PC-9 (cell line): ENCODE results near the gene RASAL2. TPM values are rescaled to one million over a fixed set of nuclear protein-coding genes. Genes with fewer than 3 reads are reported as not detected.

ENCODE experiments used
- BruUV-seq: library from RNA; stranded (reverse); fragments of 400-500 nt; replicated peaks from 2 replicates; lab custom pipeline; 2021; lab: Mats Ljungman, UMichigan
- CTCF ChIA-PET: fragments of 300-600 bp; sonication (Branson Sonifier 250); formaldehyde crosslinking; loops from one replicate; lab custom pipeline; 2022; ENCODE audit warnings: antibody characterized with exemption; lab: Charles Lee
- POLR2A ChIA-PET: fragments of 300-600 bp; sonication (Branson Sonifier 250); formaldehyde crosslinking; loops from one replicate; lab custom pipeline; 2022; ENCODE audit warnings: antibody characterized with exemption; ENCODE audit not compliant: unreplicated experiment; lab: Charles Lee
- DNase-seq, 2 experiments: peaks; one replicate each; pipeline versions ENCODE4 v3.0.0 to v3.0.0-alpha.2; 2015 to 2022; ENCODE audit warnings: mixed read lengths in 1 of 2
- H2AFZ ChIP-seq: fragments of 200-600 bp; sonication (generic); 2 replicates; pipeline ENCODE4 v1.8.1; 2017; ENCODE audit warnings: antibody characterized with exemption
- H3F3A ChIP-seq: fragments of 200-600 bp; sonication (generic); 2 replicates; pipeline ENCODE4 v1.8.1; 2017; ENCODE audit warnings: antibody characterized with exemption, mild to moderate bottlenecking, low read depth; ENCODE audit not compliant: insufficient read depth
- H3K27ac ChIP-seq: fragments of 200-600 bp; sonication (generic); 2 replicates; pipeline ENCODE4 v1.6.1; 2016; ENCODE audit warnings: mixed run types
- H3K27me3 ChIP-seq: fragments of 200-600 bp; sonication (generic); 2 replicates; pipeline ENCODE4 v1.6.1; 2016; ENCODE audit warnings: low read depth, mixed run types; ENCODE audit not compliant: insufficient read depth
- H3K36me3 ChIP-seq: fragments of 200-600 bp; sonication (generic); 2 replicates; pipeline ENCODE4 v1.6.1; 2016; ENCODE audit warnings: low read depth, mixed run types
- H3K4me1 ChIP-seq: fragments of 200-600 bp; sonication (generic); replicated peaks from 2 replicates; pipeline ENCODE4 v1.6.1; 2016; ENCODE audit warnings: mixed run types; ENCODE audit not compliant: insufficient read depth
- H3K4me2 ChIP-seq: fragments of 200-600 bp; sonication (generic); 2 replicates; pipeline ENCODE4 v1.6.1; 2017; ENCODE audit warnings: mixed run types
- H3K4me3 ChIP-seq: fragments of 200-600 bp; sonication (generic); 2 replicates; pipeline ENCODE4 v1.6.1; 2016; ENCODE audit warnings: mixed run types
- H3K79me2 ChIP-seq: fragments of 200-600 bp; sonication (generic); 2 replicates; pipeline ENCODE4 v1.6.1; 2017; ENCODE audit warnings: low read depth, mixed run types
- H3K9me2 ChIP-seq: fragments of 200-600 bp; sonication (generic); 2 replicates; pipeline ENCODE4 v1.8.1; 2017; ENCODE audit warnings: mild to moderate bottlenecking; ENCODE audit not compliant: insufficient read depth
- H3K9me3 ChIP-seq: fragments of 200-600 bp; sonication (generic); 2 replicates; pipeline ENCODE4 v1.8.1; 2016; ENCODE audit warnings: low read depth; ENCODE audit not compliant: insufficient read depth
- H4K20me1 ChIP-seq: fragments of 200-600 bp; sonication (generic); 2 replicates; pipeline ENCODE4 v1.8.1; 2017; ENCODE audit not compliant: insufficient read depth
- CTCF ChIP-seq: fragments of 200-600 bp; sonication (generic); conservative IDR thresholded peaks from 2 replicates; pipeline ENCODE4 v1.6.1; 2017; ENCODE audit warnings: mixed run types, antibody characterized with exemption, mild to moderate bottlenecking, moderate library complexity
- EZH2 ChIP-seq: fragments of 200-600 bp; sonication (generic); IDR thresholded peaks from 2 replicates; pipeline ENCODE4 v1.8.0; 2017; ENCODE audit warnings: antibody characterized with exemption, low read depth
- intact Hi-C: fragments of 100-400 bp; cut with micrococcal nuclease; formaldehyde crosslinking; loops from one replicate; pipeline ENCODE4 v1.10.0; 2022; ENCODE audit not compliant: unreplicated experiment
- total RNA-seq: library from RNA; stranded (reverse); gene quantifications from 2 replicates; pipeline ENCODE4 v1.2.3, GENCODE V29; 2021

The RASAL2 gene
- total RNA-seq, 1 experiment from 2014 or later, result 54.1 TPM

GRCh38 chr1:178464141-178464540 lies 370.2 kb downstream of the RASAL2 start:
- POLR2A ChIA-PET, result interaction anchor here (0.7 kb wide), 1 partner anchor 134 kb away, joined by 42 read pairs; no protein-coding TSS in a partner anchor

GRCh38 chr1:178464566-178464965 lies 370.7 kb downstream of the RASAL2 start:
- no peak overlapping the region for H3K4me2 ChIP-seq
- no peak overlapping the region for H2AFZ ChIP-seq
- CTCF ChIA-PET, result interaction anchor here (0.6 kb wide), 1 partner anchor 85 kb away, joined by 5 read pairs; no protein-coding TSS in a partner anchor
- no peak overlapping the region for H3K4me3 ChIP-seq
- peaks cover 20% of the 10 kb centered on the region; the same call in 1 of the 2 replicates for H3K36me3 ChIP-seq
- TF ChIP-seq EZH2 (no peak), CTCF (no peak)
- no peaks in the 10 kb centered on the region for H3K9me2 ChIP-seq
- DNase-seq, result no peak
- POLR2A ChIA-PET, result interaction anchor here (0.6 to 0.7 kb wide), 3 partner anchors 14 to 535 kb away, joined by 6 to 42 read pairs (median 7); no protein-coding TSS in a partner anchor
- no TSS peak for BruUV-seq
- H4K20me1 ChIP-seq, result no peaks in the 10 kb centered on the region
- H3K27ac ChIP-seq, result no peak overlapping the region
- H3F3A ChIP-seq, result no peaks in the 10 kb centered on the region
- no peaks in the 10 kb centered on the region for H3K9me3 ChIP-seq
- H3K27me3 ChIP-seq, result no peaks in the 10 kb centered on the region
- no peaks in the 10 kb centered on the region for H3K4me1 ChIP-seq
- H3K79me2 ChIP-seq, result no peaks in the 10 kb centered on the region
- intact Hi-C loops, result no loop called here

More at GRCh38 chr1:178464141-178464540, 370.2 kb downstream of the RASAL2 start:
- intact Hi-C loops, result no loop called here
- Histone ChIP-seq H3K9me2 (no peaks in the 10 kb centered on the region), H4K20me1 (no peaks in the 10 kb centered on the region), H3K9me3 (no peaks in the 10 kb centered on the region), H3K4me2 (no peak overlapping the region), H3K79me2 (no peaks in the 10 kb centered on the region), H3K4me1 (no peaks in the 10 kb centered on the region), H3F3A (no peaks in the 10 kb centered on the region), H2AFZ (no peak overlapping the region), H3K27me3 (no peaks in the 10 kb centered on the region), H3K27ac (no peak overlapping the region), H3K36me3 (peaks cover 20% of the 10 kb centered on the region; the same call in 1 of the 2 replicates), H3K4me3 (no peak overlapping the region)
- TF ChIP-seq CTCF (no peak), EZH2 (no peak)
- no TSS peak for BruUV-seq
- DNase-seq, result no peak
- CTCF ChIA-PET, result interaction anchor here (0.6 kb wide), 1 partner anchor 84 kb away, joined by 5 read pairs; no protein-coding TSS in a partner anchor

GRCh38 chr1:178465011-178465410 lies 371.1 kb downstream of the RASAL2 start:
- H4K20me1 ChIP-seq, result no peaks in the 10 kb centered on the region
- ChIA-PET POLR2A (interaction anchor here (0.6 to 0.7 kb wide), 2 partner anchors 14 to 535 kb away, joined by 6 to 7 read pairs; no protein-coding TSS in a partner anchor), CTCF (interaction anchor here (0.6 kb wide), 1 partner anchor 85 kb away, joined by 5 read pairs; no protein-coding TSS in a partner anchor)
- H2AFZ ChIP-seq, result no peak overlapping the region
- no peak overlapping the region for H3K27ac ChIP-seq
- no peaks in the 10 kb centered on the region for H3K9me2 ChIP-seq
- intact Hi-C loops, result no loop called here
- no TSS peak for BruUV-seq
- TF ChIP-seq CTCF (no peak), EZH2 (no peak)
- H3K4me3 ChIP-seq, result no peak overlapping the region
- no peak for DNase-seq
- no peak overlapping the region for H3K4me2 ChIP-seq
- H3K4me1 ChIP-seq, result no peaks in the 10 kb centered on the region
- H3K27me3 ChIP-seq, result no peaks in the 10 kb centered on the region
- H3K9me3 ChIP-seq, result no peaks in the 10 kb centered on the region
- peaks cover 20% of the 10 kb centered on the region; the same call in 1 of the 2 replicates for H3K36me3 ChIP-seq
- no peaks in the 10 kb centered on the region for H3K79me2 ChIP-seq
- no peaks in the 10 kb centered on the region for H3F3A ChIP-seq
